H9 (cell line): ENCODE data around the gene C6orf136. TPM values are rescaled to one million over a fixed set of nuclear protein-coding genes. Genes with fewer than 3 reads are reported as not detected.

ENCODE experiments used
- DNase-seq: peaks from one replicate; pipeline ENCODE4 v3.0.0-alpha.2; 2017
- H2AFZ ChIP-seq: one replicate; pipeline ENCODE4 v1.6.1; 2013; ENCODE audit warnings: mild to moderate bottlenecking, low read length, control low read depth, moderate library complexity
- H2AK5ac ChIP-seq: 2 replicates; pipeline ENCODE4 v1.6.1; 2013; ENCODE audit warnings: low read length, control low read depth, mixed read lengths; ENCODE audit not compliant: insufficient read length
- H2BK120ac ChIP-seq: one replicate; pipeline ENCODE4 v1.6.1; 2013; ENCODE audit warnings: low read depth, mild to moderate bottlenecking, low read length, control low read depth, inconsistent platforms; ENCODE audit not compliant: poor library complexity, severe bottlenecking
- H2BK12ac ChIP-seq: 2 replicates; pipeline ENCODE4 v1.6.1; 2013; ENCODE audit warnings: low read length, control low read depth, mixed read lengths, low read depth; ENCODE audit not compliant: insufficient read length
- H2BK15ac ChIP-seq: 2 replicates; pipeline ENCODE4 v1.6.1; 2013; ENCODE audit warnings: low read depth, low read length, control low read depth
- H2BK20ac ChIP-seq: one replicate; pipeline ENCODE4 v1.6.1; 2013; ENCODE audit warnings: low read depth, mild to moderate bottlenecking, low read length, control low read depth, inconsistent platforms; ENCODE audit not compliant: poor library complexity, severe bottlenecking
- H2BK5ac ChIP-seq: 2 replicates; pipeline ENCODE4 v1.6.1; 2013; ENCODE audit warnings: low read length, control low read depth, mixed read lengths; ENCODE audit not compliant: insufficient read length
- H3K14ac ChIP-seq: 2 replicates; pipeline ENCODE4 v1.6.1; 2013; ENCODE audit warnings: low read length, control low read depth; ENCODE audit not compliant: insufficient read depth
- H3K18ac ChIP-seq: 2 replicates; pipeline ENCODE4 v1.6.1; 2013; ENCODE audit warnings: low read depth, mild to moderate bottlenecking, mixed read lengths, low read length, control low read depth; ENCODE audit not compliant: insufficient read length
- H3K23ac ChIP-seq: 2 replicates; pipeline ENCODE4 v1.6.1; 2013; ENCODE audit warnings: low read length, control low read depth, mixed read lengths, low read depth; ENCODE audit not compliant: insufficient read length
- H3K23me2 ChIP-seq: 2 replicates; pipeline ENCODE4 v1.6.1; 2013; ENCODE audit warnings: low read depth, mild to moderate bottlenecking, mixed read lengths, low read length, control low read depth; ENCODE audit not compliant: insufficient read length, poor library complexity, severe bottlenecking
- H3K27ac ChIP-seq: 2 replicates; pipeline ENCODE4 v1.5.1; 2013; ENCODE audit warnings: low read length, control low read depth, mixed read lengths, low read depth; ENCODE audit not compliant: insufficient read length
- H3K27me3 ChIP-seq: 2 replicates; pipeline ENCODE4 v1.6.1; 2013; ENCODE audit warnings: low read length, control low read depth, inconsistent platforms; ENCODE audit not compliant: insufficient read depth
- H3K4ac ChIP-seq: 2 replicates; pipeline ENCODE4 v1.6.1; 2013; ENCODE audit warnings: low read depth, mild to moderate bottlenecking, control low read depth, inconsistent platforms, low read length, moderate library complexity
- H3K4me1 ChIP-seq: 2 replicates; pipeline ENCODE4 v1.6.1; 2013; ENCODE audit warnings: low read length, control low read depth, inconsistent platforms; ENCODE audit not compliant: insufficient read depth
- H3K4me2 ChIP-seq: 2 replicates; pipeline ENCODE4 v1.6.1; 2013; ENCODE audit warnings: low read length, control low read depth, mixed read lengths; ENCODE audit not compliant: insufficient read length, insufficient read depth
- H3K56ac ChIP-seq: 2 replicates; pipeline ENCODE4 v1.6.1; 2013; ENCODE audit warnings: low read depth, mild to moderate bottlenecking, mixed read lengths, low read length, control low read depth; ENCODE audit not compliant: insufficient read length
- H3K79me1 ChIP-seq: 2 replicates; pipeline ENCODE4 v1.6.1; 2013; ENCODE audit warnings: low read depth, mild to moderate bottlenecking, moderate library complexity, low read length, control low read depth, inconsistent platforms; ENCODE audit not compliant: insufficient read depth, poor library complexity, severe bottlenecking
- H3K79me2 ChIP-seq: 2 replicates; pipeline ENCODE4 v1.6.1; 2013; ENCODE audit warnings: low read length, control low read depth, inconsistent platforms; ENCODE audit not compliant: insufficient read depth
- H3K9ac ChIP-seq: 2 replicates; pipeline ENCODE4 v1.6.1; 2013; ENCODE audit warnings: low read length, control low read depth, mixed read lengths; ENCODE audit not compliant: insufficient read length; ENCODE audit errors: extremely low read depth
- H3K9me3 ChIP-seq: one replicate; pipeline ENCODE4 v1.6.1; 2013; ENCODE audit warnings: low read depth, low read length, inconsistent platforms; ENCODE audit not compliant: control insufficient read depth
- H3T11ph ChIP-seq: one replicate; pipeline ENCODE4 v1.6.1; 2013; ENCODE audit warnings: mild to moderate bottlenecking, low read length, control low read depth, inconsistent platforms
- H4K20me1 ChIP-seq: one replicate; pipeline ENCODE4 v1.6.1; 2013; ENCODE audit not compliant: control insufficient read depth, insufficient read length, insufficient read depth
- H4K5ac ChIP-seq: 2 replicates; pipeline ENCODE4 v1.6.1; 2013; ENCODE audit warnings: low read depth, mild to moderate bottlenecking, mixed read lengths, low read length, control low read depth; ENCODE audit not compliant: insufficient read length
- H4K8ac ChIP-seq: replicated peaks from 2 replicates; pipeline ENCODE4 v1.6.1; 2013; ENCODE audit warnings: low read length, control low read depth, mixed read lengths, low read depth; ENCODE audit not compliant: insufficient read length
- H4K91ac ChIP-seq: 2 replicates; pipeline ENCODE4 v1.6.1; 2013; ENCODE audit warnings: low read depth, mild to moderate bottlenecking, moderate library complexity, mixed read lengths, low read length, control low read depth; ENCODE audit not compliant: insufficient read length
- H3K27ac Mint-ChIP-seq, 3 experiments: 2 replicates in 2 of 3; 3 replicates in 1 of 3; pipeline ENCODE4 v1.8.0; 2020 to 2021; ENCODE audit warnings: mixed read lengths in 3 of 3, mild to moderate bottlenecking in 1 of 3, moderate library complexity in 1 of 3
- H3K27me3 Mint-ChIP-seq: 2 replicates; pipeline ENCODE4 v1.8.0; 2021; ENCODE audit warnings: low read depth, mild to moderate bottlenecking, moderate library complexity, mixed read lengths
- H3K36me3 Mint-ChIP-seq, 3 experiments: 2 replicates in 2 of 3; 3 replicates in 1 of 3; pipeline ENCODE4 v1.8.0; 2020 to 2021; ENCODE audit warnings: low read depth in 3 of 3, mixed read lengths in 3 of 3; ENCODE audit not compliant: insufficient read depth in 1 of 3
- H3K4me1 Mint-ChIP-seq, 2 experiments: 2 replicates each; pipeline ENCODE4 v1.8.0; 2020; ENCODE audit warnings: mixed read lengths in 2 of 2
- H3K4me3 Mint-ChIP-seq, 2 experiments: 2 replicates in 1 of 2; 3 replicates in 1 of 2; pipeline ENCODE4 v1.8.0; 2020 to 2021; ENCODE audit warnings: mild to moderate bottlenecking in 2 of 2, mixed read lengths in 2 of 2, moderate library complexity in 1 of 2
- H3K9me3 Mint-ChIP-seq, 2 experiments: 2 replicates in 1 of 2; 3 replicates in 1 of 2; pipeline ENCODE4 v1.8.0; 2020; ENCODE audit warnings: mild to moderate bottlenecking in 2 of 2, mixed read lengths in 2 of 2, moderate library complexity in 1 of 2
- CTCF ChIP-seq: fragments of 200-600 bp; sonication (generic); conservative IDR thresholded peaks from 3 replicates; pipeline ENCODE4 v1.8.0; 2021; ENCODE audit warnings: antibody characterized with exemption, mild to moderate bottlenecking
- WGBS: extraction: QIAGEN DNeasy Blood & Tissue Kit; methylation state at CpG from one replicate; pipeline ENCODE4 v1.1.7; 2013; ENCODE audit warnings: missing lambda C conversion rate, low lambda C conversion rate, mixed read lengths; ENCODE audit not compliant: insufficient read length; ENCODE audit errors: extremely low coverage; 5-methylcytosine and 5-hydroxymethylcytosine counted together
- total RNA-seq: library from RNA; stranded (reverse); gene quantifications from 2 replicates; pipeline ENCODE4 v1.2.1, GENCODE V29; 2021

Gene C6orf136
- total RNA-seq, 1 experiment from 2014 or later = 22.2 TPM

- no peak overlapping the region for H4K5ac ChIP-seq
- H3K27ac ChIP-seq = no peak overlapping the region
- H3K9ac ChIP-seq = no peak overlapping the region
- Mint-ChIP-seq H3K4me3 (peak overlapping the region; percentile 60 to 69), H3K4me1 (peaks cover 39 to 42% of the 10 kb centered on the region in 2 experiments), H3K27me3 (no peaks in the 10 kb centered on the region), H3K36me3 (peaks cover 10 to 30% (median 25%) of the 10 kb centered on the region in 3 experiments; a peak in 6 of 7 replicates), H3K9me3 (no peaks in the 10 kb centered on the region; a peak in 1 of 5 replicates), H3K27ac (peak overlapping the region in 1 of 3 experiments; percentile 64; a peak in 1 of 7 replicates)
- no peak overlapping the region for H2BK5ac ChIP-seq
- no peak overlapping the region for H3T11ph ChIP-seq
- no peak overlapping the region for H3K56ac ChIP-seq
- no peaks in the 10 kb centered on the region for H4K20me1 ChIP-seq
- H3K4ac ChIP-seq = no peak overlapping the region
- peak; percentile 98 for TF ChIP-seq CTCF
- H3K27me3 ChIP-seq = no peaks in the 10 kb centered on the region
- H3K9me3 ChIP-seq = no peaks in the 10 kb centered on the region
- H2AFZ ChIP-seq = no peak overlapping the region
- no peak overlapping the region; the same call in 1 of the 2 replicates for H3K14ac ChIP-seq
- no peak overlapping the region for H3K23ac ChIP-seq
- no peaks in the 10 kb centered on the region for H3K79me1 ChIP-seq
- DNase-seq = peak; percentile 89
- no peaks in the 10 kb centered on the region; the same call in 1 of the 2 replicates for H3K79me2 ChIP-seq
- H3K23me2 ChIP-seq = peaks cover 3% of the 10 kb centered on the region
- H4K91ac ChIP-seq = no peak overlapping the region
- peaks cover 14% of the 10 kb centered on the region; the same call in 1 of the 2 replicates for H3K4me1 ChIP-seq
- no CpG with 5 or more reads among the region's 31 CpGs for WGBS
- H2BK12ac ChIP-seq = no peak overlapping the region
- peak overlapping the region; percentile 7 for H3K4me2 ChIP-seq
- H4K8ac ChIP-seq = no peak overlapping the region
- no peak overlapping the region for H3K18ac ChIP-seq
- H2BK120ac ChIP-seq = no peak overlapping the region
- H2AK5ac ChIP-seq = no peak overlapping the region
- H2BK20ac ChIP-seq = no peak overlapping the region
- no peak overlapping the region for H2BK15ac ChIP-seq
These were observed 32.2 kb downstream of the C6orf136 start for GRCh38 chr6:30678964-30679726.
